Measurements from ENCODE around the gene NPIPB6. TPM values are rescaled to one million over a fixed set of nuclear protein-coding genes. Genes with fewer than 3 reads are reported as not detected.

The NPIPB6 gene
- total and polyA plus RNA-seq, 2 donors (not counting 1 experiment from before 2014, with no cell fraction given), result 2.1 to 5.8 TPM

- Mint-ChIP-seq H3K9me3 (ENCODE audit: insufficient read depth) (no peaks in the 10 kb centered on the region), H3K4me3 (no peak overlapping the region), H3K27me3 (no peaks in the 10 kb centered on the region), H3K27ac (no peak overlapping the region), H3K4me1 (peaks cover 2% of the 10 kb centered on the region)
- H3K4me3 ChIP-seq (ENCODE audit: control extremely low read depth in 1 of 5, extremely low read depth in 1 of 5, insufficient read depth in 1 of 5, low read depth in 2 of 5, low read length in 4 of 5), result no peak overlapping the region
- intact Hi-C loops (cut with micrococcal nuclease), result no loop called here
- WGBS (ENCODE audit: insufficient coverage), result 97% methylated on average over 49 of the region's 49 CpGs
- H3K9ac ChIP-seq (ENCODE audit: low read length), result no peak overlapping the region
- no peak overlapping the region for H3K4me2 ChIP-seq (replicated peaks; ENCODE audit: low read depth, low read length, poor library complexity, severe bottlenecking)
- TF ChIP-seq EZH2 (IDR thresholded peaks at IDR 0.05; ENCODE audit: borderline replicate concordance, insufficient read depth, low read depth, low read length, poor library complexity, severe bottlenecking) (no peak), CTCF (IDR thresholded peaks at IDR 0.05) (no peak)
- H2AFZ ChIP-seq (ENCODE audit: insufficient read depth, low read depth, low read length, poor library complexity, severe bottlenecking), result no peak overlapping the region
- H3K27me3 ChIP-seq (replicated peaks in 1 of 4; ENCODE audit: control extremely low read depth in 1 of 4, control insufficient read depth in 3 of 4, insufficient read depth in 4 of 4, low read length in 3 of 4), result no peaks in the 10 kb centered on the region
- DNase-seq, result no peak
- ChIA-PET POLR2A (no interaction called here), CTCF (interaction anchor here (1.1 to 5.7 kb wide), 4 partner anchors 8 to 43 kb away, joined by 4 to 118 read pairs (median 8); no protein-coding TSS in a partner anchor)
- H3K4me1 ChIP-seq (ENCODE audit: control insufficient read depth in 2 of 2, insufficient read depth in 2 of 2, low read length in 2 of 2), result peaks cover 0 to 10% of the 10 kb centered on the region in 2 donors
- H3K9me3 ChIP-seq (ENCODE audit: control extremely low read depth in 1 of 3, control insufficient read depth in 2 of 3, insufficient read depth in 1 of 3, low read length in 2 of 3), result peaks cover 0 to 3% (median 0%) of the 10 kb centered on the region in 3 donors
- ATAC-seq (ENCODE audit: low read depth), result no peak
- H3K36me3 ChIP-seq (replicated peaks in 1 of 2; ENCODE audit: control extremely low read depth in 1 of 2, control insufficient read depth in 1 of 2, extremely low read depth in 1 of 2, insufficient read depth in 2 of 2, low read length in 1 of 2), result no peaks in the 10 kb centered on the region
- H3K27ac ChIP-seq (ENCODE audit: low read length in 2 of 2), result no peak overlapping the region
- no peaks in the 10 kb centered on the region for H3K79me2 ChIP-seq (ENCODE audit: control insufficient read depth, insufficient read depth, low read length)
- no peaks in the 10 kb centered on the region for H4K20me1 ChIP-seq (ENCODE audit: control insufficient read depth, insufficient read depth, low read length, poor library complexity, severe bottlenecking)
These were observed 42.6 kb downstream of the NPIPB6 start for GRCh38 chr16:28320741-28321140.

- H3K4me2 ChIP-seq (replicated peaks; ENCODE audit: low read depth, low read length, poor library complexity, severe bottlenecking), result no peak overlapping the region
- POLR2A ChIA-PET, result no interaction called here
- no peaks in the 10 kb centered on the region for H3K27me3 Mint-ChIP-seq
- H3K4me3 Mint-ChIP-seq, result no peak overlapping the region
- ATAC-seq (ENCODE audit: low read depth), result no peak
- no peak overlapping the region for H2AFZ ChIP-seq (ENCODE audit: insufficient read depth, low read depth, low read length, poor library complexity, severe bottlenecking)
- no peak overlapping the region for H3K27ac Mint-ChIP-seq
- H3K36me3 ChIP-seq (replicated peaks in 1 of 2; ENCODE audit: control extremely low read depth in 1 of 2, control insufficient read depth in 1 of 2, extremely low read depth in 1 of 2, insufficient read depth in 2 of 2, low read length in 1 of 2), result no peaks in the 10 kb centered on the region
- no peak overlapping the region for H3K9ac ChIP-seq (ENCODE audit: low read length)
- intact Hi-C loops (cut with micrococcal nuclease), result no loop called here
- 96% methylated on average over 73 of the region's 73 CpGs for WGBS (ENCODE audit: insufficient coverage)
- H3K27me3 ChIP-seq (replicated peaks in 1 of 4; ENCODE audit: control extremely low read depth in 1 of 4, control insufficient read depth in 3 of 4, insufficient read depth in 4 of 4, low read length in 3 of 4), result no peaks in the 10 kb centered on the region
- no peak overlapping the region for H3K4me3 ChIP-seq (ENCODE audit: control extremely low read depth in 1 of 5, extremely low read depth in 1 of 5, insufficient read depth in 1 of 5, low read depth in 2 of 5, low read length in 4 of 5)
- H3K4me1 Mint-ChIP-seq, result peaks cover 2% of the 10 kb centered on the region
- no peaks in the 10 kb centered on the region for H3K79me2 ChIP-seq (ENCODE audit: control insufficient read depth, insufficient read depth, low read length)
- CTCF ChIA-PET, result interaction anchor here (5.7 kb wide), 1 partner anchor 39 kb away, joined by 118 read pairs; no protein-coding TSS in a partner anchor
- peaks cover 0 to 10% of the 10 kb centered on the region in 2 donors for H3K4me1 ChIP-seq (ENCODE audit: control insufficient read depth in 2 of 2, insufficient read depth in 2 of 2, low read length in 2 of 2)
- TF ChIP-seq EZH2 (IDR thresholded peaks at IDR 0.05; ENCODE audit: borderline replicate concordance, insufficient read depth, low read depth, low read length, poor library complexity, severe bottlenecking), result no peak
- TF ChIP-seq CTCF (IDR thresholded peaks at IDR 0.05), result no peak
- no peak for DNase-seq
- peaks cover 0 to 3% (median 0%) of the 10 kb centered on the region in 3 donors for H3K9me3 ChIP-seq (ENCODE audit: control extremely low read depth in 1 of 3, control insufficient read depth in 2 of 3, insufficient read depth in 1 of 3, low read length in 2 of 3)
- no peak overlapping the region for H3K27ac ChIP-seq (ENCODE audit: low read length in 2 of 2)
- H4K20me1 ChIP-seq (ENCODE audit: control insufficient read depth, insufficient read depth, low read length, poor library complexity, severe bottlenecking), result no peaks in the 10 kb centered on the region
- H3K9me3 Mint-ChIP-seq (ENCODE audit: insufficient read depth), result no peaks in the 10 kb centered on the region
These were observed 43.2 kb downstream of the NPIPB6 start for GRCh38 chr16:28320023-28320561.

All from B cell (primary cell).